TTC549 (cell line): ENCODE results near the gene GPR137B.

Experiments used
- FAIRE-seq: peaks from 2 replicates; lab custom pipeline; 2012; peaks lifted over from hg19 to GRCh38; lab: Jason Lieb, UNC

GPR137B gene

GRCh38 chr1:236114076-236114747, 28.1 kb upstream of the GPR137B start:
- no peak for FAIRE-seq

GRCh38 chr1:236117710-236118109, 24.6 kb upstream of the GPR137B start:
- no peak for FAIRE-seq

- FAIRE-seq = no peak
These were observed 22.3 kb upstream of the GPR137B start for GRCh38 chr1:236119943-236120484.

GRCh38 chr1:236120721-236121153, 21.6 kb upstream of the GPR137B start:
- no peak for FAIRE-seq

- no peak for FAIRE-seq
These were observed 20.2 kb upstream of the GPR137B start for GRCh38 chr1:236122176-236122575.

DNA sequence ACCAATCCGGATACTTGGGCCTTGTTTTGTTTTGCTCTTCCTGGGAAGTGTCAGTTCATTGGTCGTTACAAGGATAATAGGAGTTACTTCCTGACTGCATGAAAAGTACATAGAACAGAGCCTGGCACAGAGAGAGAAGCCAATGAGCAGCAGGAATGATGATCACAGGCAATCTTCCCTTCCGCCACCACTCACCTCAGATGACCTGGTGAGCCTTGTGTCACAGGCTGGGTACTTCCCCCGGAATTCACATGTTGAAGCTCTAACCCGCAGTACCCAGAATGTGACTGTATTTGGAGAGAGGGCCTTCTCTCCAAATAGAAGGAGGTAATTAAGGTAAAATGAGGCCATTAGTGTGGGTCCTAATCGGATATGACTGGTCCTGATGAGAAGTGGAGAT, 18.8 kb upstream of the GPR137B start:
- FAIRE-seq = no peak

DNA sequence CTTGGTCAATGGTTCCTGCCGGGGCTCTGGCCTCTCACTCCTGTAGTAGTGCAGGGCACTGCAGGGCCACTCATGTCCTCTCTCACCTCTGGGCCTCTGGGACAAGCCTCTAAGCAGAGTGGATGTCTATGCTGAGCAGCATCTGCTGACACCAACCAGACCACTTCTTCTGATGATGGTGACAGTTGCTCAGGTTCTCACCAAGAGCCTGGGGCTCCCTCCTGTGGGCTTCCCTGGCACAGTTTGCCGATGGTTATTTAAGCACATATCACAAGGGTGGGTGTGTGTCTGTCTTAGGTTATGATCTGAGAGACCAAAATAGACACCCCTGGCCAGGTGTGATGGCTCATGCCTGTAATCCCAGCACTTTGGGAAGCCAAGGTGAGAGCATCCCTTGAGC, 17.4 kb upstream of the GPR137B start:
- no peak for FAIRE-seq

- no peak for FAIRE-seq
These were observed 15.3 kb upstream of the GPR137B start for GRCh38 chr1:236127045-236127444.

DNA sequence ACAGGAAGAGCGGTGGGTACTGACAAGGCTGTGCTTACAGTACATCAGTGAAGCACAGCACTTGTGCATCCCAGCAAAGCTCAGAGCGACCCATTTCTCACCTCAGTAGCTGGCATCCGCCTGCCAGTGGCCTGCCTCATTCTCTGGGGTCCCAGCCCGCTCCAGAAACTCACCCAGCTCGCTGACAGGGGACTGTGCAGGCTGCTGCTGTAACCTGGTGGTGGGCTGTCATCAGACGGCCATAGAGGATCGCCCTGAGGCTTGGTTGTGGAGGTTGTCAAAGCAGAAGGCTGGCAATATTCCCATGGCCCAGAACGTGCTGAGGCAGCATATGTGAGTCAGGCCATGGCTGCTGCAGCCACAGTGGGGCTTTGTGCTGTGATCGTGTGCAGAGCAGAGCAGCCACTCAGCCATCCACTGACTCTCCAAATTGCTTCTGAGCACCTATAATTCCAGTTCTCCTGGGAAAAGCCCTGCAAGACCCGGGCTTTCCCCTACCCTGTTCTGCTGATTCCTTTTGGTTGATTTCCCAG, 13.6 kb upstream of the GPR137B start:
- no peak for FAIRE-seq

DNA sequence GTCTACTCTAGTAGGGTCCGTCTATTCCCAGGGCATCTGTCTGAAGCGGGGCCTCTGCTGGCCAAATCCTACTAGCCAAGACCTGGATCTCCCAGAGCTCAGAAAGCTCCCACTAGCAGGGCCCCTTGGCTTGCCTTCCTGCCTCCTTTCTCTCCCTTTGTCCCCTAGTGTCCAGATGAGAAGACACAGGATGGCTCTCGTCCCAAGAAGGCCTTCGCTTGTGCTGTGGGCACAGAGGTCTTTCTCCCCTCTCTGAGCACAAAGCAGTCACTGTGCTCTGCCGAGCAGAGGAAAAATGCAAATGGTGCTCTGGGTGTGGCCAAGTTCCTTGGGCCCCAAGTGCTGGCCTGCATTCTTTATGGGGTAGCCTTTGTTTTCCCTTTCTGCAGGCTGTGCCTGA, 13.0 kb upstream of the GPR137B start:
- no peak for FAIRE-seq

- FAIRE-seq = no peak
These were observed 12.0 kb upstream of the GPR137B start for GRCh38 chr1:236130372-236130771.

DNA sequence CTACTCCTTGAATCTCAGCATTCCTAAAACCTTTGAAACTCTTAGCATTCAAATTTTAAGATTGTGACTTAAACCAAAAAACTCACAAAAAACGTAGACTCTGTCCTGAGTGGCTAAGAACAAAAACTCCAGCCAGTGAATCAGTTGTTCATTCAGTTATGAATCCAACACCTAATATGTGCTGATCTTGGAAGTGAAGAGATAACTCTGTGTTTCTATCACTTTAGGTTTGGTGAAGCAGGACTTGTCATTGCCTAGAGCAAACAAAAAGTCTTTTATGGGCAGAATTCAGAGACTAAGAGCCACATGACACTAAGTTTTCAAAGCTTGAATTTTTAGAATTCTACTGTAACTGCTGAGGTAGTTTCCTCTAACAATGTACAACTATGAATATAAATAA, 10.4 kb upstream of the GPR137B start:
- no peak for FAIRE-seq

DNA sequence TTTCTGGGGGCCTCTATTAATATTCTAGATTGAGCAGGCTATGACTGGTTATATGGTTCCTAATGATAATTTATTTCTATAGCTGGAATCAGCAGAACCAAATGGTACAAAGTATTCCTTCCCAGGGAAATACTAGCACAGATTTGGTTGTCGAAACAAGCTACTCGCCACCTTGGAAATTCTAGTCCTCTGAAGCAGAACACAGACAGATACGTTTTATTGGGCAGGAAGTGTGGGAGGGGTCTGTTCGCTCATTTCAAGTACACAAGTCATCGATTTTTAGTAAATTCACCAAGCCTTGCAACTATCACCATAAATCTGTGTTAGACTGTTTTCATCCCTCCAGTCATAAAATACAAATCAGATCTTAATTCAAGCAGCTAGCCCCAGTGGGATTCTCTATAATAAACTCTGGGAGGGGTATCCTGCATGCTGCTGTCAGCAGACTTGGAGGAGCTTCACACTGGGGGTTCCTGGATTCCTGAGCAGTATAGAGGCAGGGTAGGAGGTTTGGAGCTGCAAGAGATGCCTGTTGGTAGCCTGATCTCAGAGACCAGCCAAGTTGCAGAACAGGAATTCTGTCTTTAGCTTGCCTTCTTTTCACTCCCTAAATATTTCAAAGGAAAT, 9.8 kb upstream of the GPR137B start:
- no peak for FAIRE-seq

GRCh38 chr1:236133339-236133738, 9.0 kb upstream of the GPR137B start:
- no peak for FAIRE-seq

DNA sequence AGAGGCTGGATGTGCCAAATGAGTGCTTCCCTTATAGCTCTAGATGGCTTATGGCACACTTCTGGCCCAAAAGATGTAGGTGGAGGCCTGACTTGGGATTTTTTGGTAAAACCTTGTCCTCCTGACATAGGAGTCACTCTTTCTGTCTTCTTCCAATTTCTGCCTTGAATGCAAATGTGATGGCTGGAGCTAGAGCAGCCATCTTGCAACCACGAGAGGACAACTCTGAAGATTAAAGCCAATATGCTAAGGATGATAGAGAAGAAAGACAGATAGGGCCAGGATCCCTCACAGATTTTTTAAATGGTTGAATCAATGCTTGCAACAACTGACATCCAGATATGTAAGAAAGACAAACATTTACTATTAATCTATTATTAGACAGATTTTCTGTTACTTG, 8.5 kb upstream of the GPR137B start:
- FAIRE-seq = no peak

DNA sequence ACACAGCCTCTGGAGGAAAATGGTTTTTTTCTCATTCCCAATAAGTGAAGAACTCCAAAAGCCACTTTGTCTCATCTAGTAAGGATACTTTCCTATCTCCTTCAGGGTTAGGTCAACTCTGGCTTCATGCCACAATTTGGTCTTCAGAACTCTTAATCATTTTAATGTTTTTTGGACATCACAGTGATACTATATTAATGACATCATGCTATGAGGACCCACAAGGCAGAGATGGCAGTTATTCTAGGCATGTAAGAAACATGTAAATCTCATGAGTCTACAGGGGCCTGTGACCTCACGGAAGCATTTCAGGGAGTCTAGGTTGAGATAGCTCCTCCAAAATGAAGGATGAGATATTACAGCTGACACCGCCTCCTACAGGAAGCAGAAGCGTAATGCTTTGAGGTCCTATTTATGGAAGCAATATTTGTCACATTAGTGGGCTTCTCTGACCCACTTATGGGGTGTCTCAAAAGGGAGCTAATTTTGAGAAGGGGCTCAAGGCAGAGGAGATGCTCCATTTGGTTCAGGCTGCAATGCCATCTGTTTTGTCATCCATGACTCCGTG, 5.0 kb upstream of the GPR137B start:
- no peak for FAIRE-seq

DNA sequence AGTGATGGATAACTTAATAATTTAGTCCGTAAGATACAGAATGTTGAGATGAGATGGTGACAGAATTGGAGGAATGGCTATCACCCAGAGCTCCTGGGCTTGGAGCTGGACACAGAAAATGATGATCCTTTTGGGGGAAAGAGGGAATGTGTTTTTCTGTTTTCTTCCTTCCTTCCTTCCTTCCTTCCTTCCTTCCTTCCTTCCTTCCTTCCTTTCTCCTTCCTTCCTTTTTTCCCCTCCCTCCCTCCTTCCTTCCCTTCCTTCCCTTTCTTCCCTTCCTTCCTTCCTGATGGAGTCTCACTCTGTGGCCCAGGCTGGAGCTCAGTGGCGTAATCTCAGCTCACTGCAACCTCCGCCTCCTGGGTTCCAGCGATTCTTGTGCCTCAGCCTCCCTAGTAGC, 2.8 kb upstream of the GPR137B start:
- no peak for FAIRE-seq

DNA sequence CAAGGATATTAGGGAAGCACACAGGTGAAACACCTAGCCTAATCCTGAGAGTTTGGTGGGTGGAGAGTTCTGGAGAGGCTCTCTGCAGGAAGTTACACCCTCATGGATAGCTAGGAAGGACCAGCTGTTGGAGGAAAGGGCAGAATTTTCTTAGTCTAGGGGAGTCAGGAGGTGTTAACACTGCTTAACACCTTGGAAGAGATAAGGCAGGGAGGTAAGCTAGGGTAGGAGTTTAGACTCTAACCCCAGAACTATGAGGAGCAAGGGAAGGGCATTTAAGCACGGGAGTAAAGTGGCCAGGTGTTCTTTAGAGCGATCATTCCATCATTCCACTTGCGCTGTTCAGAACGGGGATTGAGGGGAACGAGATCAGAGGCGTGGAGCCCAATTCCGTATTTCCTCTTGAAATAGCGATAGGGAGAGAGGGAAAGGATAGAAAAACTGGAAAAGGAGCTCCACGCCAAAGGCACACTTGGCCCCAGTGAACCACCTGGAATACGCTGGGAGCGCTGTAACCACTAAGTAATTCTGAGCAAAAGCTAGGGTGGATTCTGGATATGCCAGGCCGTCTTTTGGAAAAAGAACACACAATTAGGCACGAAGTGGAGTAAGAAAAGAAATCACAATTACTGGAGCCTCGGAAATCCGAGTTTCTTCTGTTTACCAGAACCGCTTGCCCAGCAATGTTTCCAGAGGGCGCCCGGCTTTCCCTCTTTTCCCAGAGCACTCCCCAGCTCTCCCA, 1.5 kb upstream of the GPR137B start:
- no peak for FAIRE-seq

DNA sequence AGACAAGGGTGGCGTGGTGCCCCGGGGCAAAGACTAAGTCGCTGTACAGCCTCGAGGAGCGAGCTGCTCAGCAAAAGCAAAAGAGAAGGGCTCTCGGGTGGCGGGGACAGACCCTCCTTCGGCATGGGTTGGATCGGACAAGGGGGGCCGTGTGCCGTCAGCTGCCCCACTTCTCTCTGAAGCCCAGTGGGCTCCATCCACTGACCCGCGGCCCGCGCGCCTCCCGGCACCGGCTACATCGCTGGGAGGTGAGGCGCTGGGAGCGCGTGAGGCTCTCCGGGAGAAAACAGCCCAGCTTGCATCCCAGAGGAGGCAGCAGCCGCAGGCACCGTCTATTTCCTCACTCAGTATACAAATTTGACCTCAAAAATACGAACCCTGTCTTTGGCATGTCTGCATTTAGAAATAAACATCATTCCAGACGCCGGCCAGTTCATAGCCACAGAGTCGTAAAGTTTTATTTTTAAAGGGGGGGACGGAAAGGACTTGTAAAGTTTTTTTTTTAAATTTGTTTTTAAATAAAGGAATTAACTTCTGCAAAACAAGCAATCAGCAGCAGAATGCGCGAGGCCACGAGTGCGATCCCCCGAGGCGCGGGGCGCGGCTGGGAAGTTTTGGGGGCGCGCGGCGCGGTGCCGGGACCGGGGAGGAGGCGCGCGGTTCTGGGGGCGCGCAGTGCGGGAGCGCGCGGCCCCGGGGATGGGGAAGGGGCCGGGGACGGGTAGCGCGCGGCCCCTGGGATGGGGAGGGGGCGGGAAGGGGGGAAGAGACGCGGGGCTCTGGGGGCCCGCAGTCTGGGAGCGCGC, 689 bp upstream of the GPR137B start:
- FAIRE-seq = no peak

- FAIRE-seq = no peak
These were observed 987 bp downstream of the GPR137B start for GRCh38 chr1:236143104-236143948.

- no peak for FAIRE-seq
These were observed 1.7 kb downstream of the GPR137B start for GRCh38 chr1:236144033-236144432.
